Esophagus squamous epithelium (tissue), 4 donors: ENCODE results near the gene TMEM164.

Experiments used
- POLR2A ChIP-seq, 4 donors: fragments of 450-650 bp; IDR thresholded peaks; one replicate each; pipeline ENCODE4 v1.6.1; 2017; ENCODE audit warnings: antibody characterized with exemption in 4 of 4, mild to moderate bottlenecking in 4 of 4, moderate library complexity in 3 of 4
- TF ChIP-seq, protein P1 (sequence below), 6 experiments: fragments of 450-650 bp in 4 of 6; fragments of 200-600 bp in 2 of 6; sonication (generic) in 2 of 6; IDR thresholded peaks; one replicate each; pipeline ENCODE4 v1.5.1; 2016 to 2019; ENCODE audit warnings: antibody characterized with exemption in 6 of 6, mild to moderate bottlenecking in 4 of 6, moderate library complexity in 4 of 6

DNA sequence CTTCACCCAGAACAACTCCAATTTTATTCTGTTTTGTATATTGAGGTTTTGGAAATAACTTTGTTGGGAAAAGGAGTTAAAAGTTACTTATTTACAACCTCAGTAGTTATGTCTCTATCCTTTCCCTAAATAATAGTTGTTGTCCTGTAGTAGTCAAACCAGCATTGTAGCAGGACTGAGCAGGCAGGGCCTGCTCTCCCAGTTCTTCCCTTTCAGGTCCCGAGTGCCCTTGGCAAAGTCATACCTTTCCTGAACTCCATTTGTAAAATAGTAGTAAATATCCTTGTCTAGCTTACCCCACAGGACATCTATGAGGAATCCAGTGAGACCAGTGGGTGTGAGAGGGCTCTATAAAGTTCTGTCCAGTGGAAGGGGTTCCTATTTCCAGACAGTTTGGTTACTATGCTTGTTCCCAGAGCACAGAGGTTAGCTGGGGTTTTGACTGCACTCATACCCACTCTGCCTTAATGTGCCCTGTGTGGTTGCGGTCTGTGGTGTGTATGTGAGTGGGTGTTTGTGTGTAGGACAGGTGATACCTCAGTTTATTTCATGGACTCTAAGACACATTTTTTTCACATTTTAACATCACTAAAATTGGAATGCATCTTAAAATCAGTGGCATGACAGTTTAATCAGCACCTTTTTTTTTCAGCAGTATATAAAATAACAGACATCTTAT, 178.7 kb downstream of the TMEM164 start:
- TF ChIP-seq, protein P1, sequence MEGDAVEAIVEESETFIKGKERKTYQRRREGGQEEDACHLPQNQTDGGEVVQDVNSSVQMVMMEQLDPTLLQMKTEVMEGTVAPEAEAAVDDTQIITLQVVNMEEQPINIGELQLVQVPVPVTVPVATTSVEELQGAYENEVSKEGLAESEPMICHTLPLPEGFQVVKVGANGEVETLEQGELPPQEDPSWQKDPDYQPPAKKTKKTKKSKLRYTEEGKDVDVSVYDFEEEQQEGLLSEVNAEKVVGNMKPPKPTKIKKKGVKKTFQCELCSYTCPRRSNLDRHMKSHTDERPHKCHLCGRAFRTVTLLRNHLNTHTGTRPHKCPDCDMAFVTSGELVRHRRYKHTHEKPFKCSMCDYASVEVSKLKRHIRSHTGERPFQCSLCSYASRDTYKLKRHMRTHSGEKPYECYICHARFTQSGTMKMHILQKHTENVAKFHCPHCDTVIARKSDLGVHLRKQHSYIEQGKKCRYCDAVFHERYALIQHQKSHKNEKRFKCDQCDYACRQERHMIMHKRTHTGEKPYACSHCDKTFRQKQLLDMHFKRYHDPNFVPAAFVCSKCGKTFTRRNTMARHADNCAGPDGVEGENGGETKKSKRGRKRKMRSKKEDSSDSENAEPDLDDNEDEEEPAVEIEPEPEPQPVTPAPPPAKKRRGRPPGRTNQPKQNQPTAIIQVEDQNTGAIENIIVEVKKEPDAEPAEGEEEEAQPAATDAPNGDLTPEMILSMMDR (IDR thresholded peaks at IDR 0.05) = no peak
- TF ChIP-seq POLR2A (IDR thresholded peaks at IDR 0.05) = no peak
